NK-92 (cell line): ENCODE results near the gene RSRC1.

ENCODE experiments used
- DNase-seq: peaks from one replicate; lab custom pipeline; 2025; ENCODE audit not compliant: unreplicated experiment; lab: John Stamatoyannopoulos, UW

The RSRC1 gene

GRCh38 chr3:158127250-158128219, 17.6 kb downstream of the RSRC1 start:
- DNase-seq: no peak

- DNase-seq: no peak
Measured at GRCh38 chr3:158128755-158129154, 18.9 kb downstream of the RSRC1 start.

- no peak for DNase-seq
Measured at GRCh38 chr3:158134363-158134762, 24.5 kb downstream of the RSRC1 start.

- no peak for DNase-seq
Measured at GRCh38 chr3:158140396-158140795, 30.5 kb downstream of the RSRC1 start.

- no peak for DNase-seq
Measured at GRCh38 chr3:158148218-158148617, 38.3 kb downstream of the RSRC1 start.

- DNase-seq: no peak
Measured at GRCh38 chr3:158152186-158152585, 42.3 kb downstream of the RSRC1 start.

- DNase-seq: no peak
Measured at GRCh38 chr3:158158969-158159368, 49.1 kb downstream of the RSRC1 start.

GRCh38 chr3:158159714-158160113, 49.8 kb downstream of the RSRC1 start:
- DNase-seq: no peak

- no peak for DNase-seq
Measured at GRCh38 chr3:158160958-158161357, 51.1 kb downstream of the RSRC1 start.

- DNase-seq: no peak
Measured at GRCh38 chr3:158165141-158165655, 55.3 kb downstream of the RSRC1 start.

- no peak for DNase-seq
Measured at GRCh38 chr3:158165730-158166129, 55.8 kb downstream of the RSRC1 start.

- DNase-seq: no peak
Measured at GRCh38 chr3:158166223-158166622, 56.3 kb downstream of the RSRC1 start.

GRCh38 chr3:158167737-158168557, 58.1 kb downstream of the RSRC1 start:
- DNase-seq: no peak

- DNase-seq: no peak
Measured at GRCh38 chr3:158169091-158169491, 59.2 kb downstream of the RSRC1 start.

GRCh38 chr3:158181096-158181495, 71.2 kb downstream of the RSRC1 start:
- no peak for DNase-seq

GRCh38 chr3:158185711-158186110, 75.8 kb downstream of the RSRC1 start:
- DNase-seq: no peak

- no peak for DNase-seq
Measured at GRCh38 chr3:158200955-158201354, 91.1 kb downstream of the RSRC1 start.

GRCh38 chr3:158205324-158205723, 95.4 kb downstream of the RSRC1 start:
- DNase-seq: no peak

- DNase-seq: no peak
Measured at GRCh38 chr3:158205994-158206393, 96.1 kb downstream of the RSRC1 start.

- DNase-seq: no peak
Measured at GRCh38 chr3:158210067-158210466, 100.2 kb downstream of the RSRC1 start.

GRCh38 chr3:158213461-158213860, 103.6 kb downstream of the RSRC1 start:
- no peak for DNase-seq

- DNase-seq: no peak
Measured at GRCh38 chr3:158217992-158218391, 108.1 kb downstream of the RSRC1 start.
